ENCODE results near the gene PDZRN3. TPM values are rescaled to one million over a fixed set of nuclear protein-coding genes. Genes with fewer than 3 reads are reported as not detected.
A peak's percentile ranks its signal among the peaks of the same experiment; 100 is the strongest.

Gene PDZRN3
- total and polyA plus RNA-seq, 2 experiments from 2014 or later = 22.3 to 35.6 TPM

DNA sequence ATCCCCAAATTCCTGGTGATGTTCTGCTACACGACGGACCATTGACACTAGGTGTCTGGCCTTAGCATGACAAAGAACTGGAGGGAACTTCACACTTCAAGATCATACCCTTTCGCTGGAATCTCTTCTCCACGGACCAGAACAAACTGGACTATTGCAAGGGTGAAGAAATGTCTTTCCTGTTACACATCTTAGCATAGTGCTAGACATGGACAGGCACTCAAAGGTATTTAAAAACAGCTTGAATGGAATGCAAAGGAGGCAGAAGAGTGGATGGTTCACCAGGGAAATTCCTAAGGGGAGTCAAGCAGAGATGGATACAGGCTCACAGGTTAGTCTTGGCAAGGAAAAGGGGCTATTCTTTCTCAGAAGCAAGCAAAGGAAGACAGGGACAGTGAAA is 33.5 kb upstream of the PDZRN3 start:
- H3K27me3 ChIP-seq (replicated peaks; ENCODE audit: insufficient read depth) = no peaks in the 10 kb centered on the region
- H3K4me2 ChIP-seq (ENCODE audit: unreplicated experiment) = peak overlapping the region; percentile 3
- H3K79me2 ChIP-seq (ENCODE audit: insufficient read depth) = no peaks in the 10 kb centered on the region
- no peaks in the 10 kb centered on the region for H3K9me2 ChIP-seq (ENCODE audit: insufficient read depth)
- no peak overlapping the region for H3K4me3 ChIP-seq
- H3F3A ChIP-seq (ENCODE audit: insufficient read depth) = peaks cover 21% of the 10 kb centered on the region
- TF ChIP-seq EZH2phosphoT487 (IDR thresholded peaks at IDR 0.05; ENCODE audit: insufficient read depth, low read depth) = no peak
- no peak for TF ChIP-seq EZH2 (IDR thresholded peaks at IDR 0.05; ENCODE audit: insufficient read depth, poor library complexity, severe bottlenecking)
- no peak overlapping the region for H3K27ac ChIP-seq
- WGBS, 2 experiments (ENCODE audit: low coverage in 1 of 2, low lambda C conversion rate in 2 of 2, missing lambda C conversion rate in 2 of 2) = 82 to 83% methylated on average over 4 of the region's 4 CpGs
- DNase-seq = no peak
- H3K9ac ChIP-seq = no peak overlapping the region
- in situ Hi-C loops (cut with MboI) = no loop called here
- H4K20me1 ChIP-seq (ENCODE audit: insufficient read depth) = no peaks in the 10 kb centered on the region
- H3K4me1 ChIP-seq (ENCODE audit: insufficient read depth) = peaks cover 38% of the 10 kb centered on the region
- H3K9me3 ChIP-seq (ENCODE audit: low read depth) = no peaks in the 10 kb centered on the region
- H2AFZ ChIP-seq = peak overlapping the region; percentile 43; the same call in 1 of the 2 replicates
- no peaks in the 10 kb centered on the region for H3K36me3 ChIP-seq (ENCODE audit: low read depth)

DNA sequence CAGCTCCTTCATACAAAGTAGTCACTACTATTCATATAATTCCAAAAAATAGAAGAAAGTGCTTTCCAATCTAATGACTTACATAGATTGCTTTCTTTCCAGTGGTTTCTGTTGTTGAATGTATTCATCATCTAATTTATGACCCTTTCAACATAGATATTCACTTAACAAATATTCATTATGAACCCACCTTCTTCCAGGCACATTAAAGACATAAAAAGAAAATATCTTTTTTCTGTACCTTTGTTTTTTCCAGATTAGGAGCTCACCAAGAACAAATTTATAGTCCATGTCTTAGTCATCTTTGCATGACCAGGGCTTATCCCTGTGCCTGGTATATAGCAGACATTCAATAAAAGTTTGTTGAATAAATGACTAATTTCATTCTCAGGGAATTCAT is 32.4 kb upstream of the PDZRN3 start:
- H2AFZ ChIP-seq = no peak overlapping the region

DNA sequence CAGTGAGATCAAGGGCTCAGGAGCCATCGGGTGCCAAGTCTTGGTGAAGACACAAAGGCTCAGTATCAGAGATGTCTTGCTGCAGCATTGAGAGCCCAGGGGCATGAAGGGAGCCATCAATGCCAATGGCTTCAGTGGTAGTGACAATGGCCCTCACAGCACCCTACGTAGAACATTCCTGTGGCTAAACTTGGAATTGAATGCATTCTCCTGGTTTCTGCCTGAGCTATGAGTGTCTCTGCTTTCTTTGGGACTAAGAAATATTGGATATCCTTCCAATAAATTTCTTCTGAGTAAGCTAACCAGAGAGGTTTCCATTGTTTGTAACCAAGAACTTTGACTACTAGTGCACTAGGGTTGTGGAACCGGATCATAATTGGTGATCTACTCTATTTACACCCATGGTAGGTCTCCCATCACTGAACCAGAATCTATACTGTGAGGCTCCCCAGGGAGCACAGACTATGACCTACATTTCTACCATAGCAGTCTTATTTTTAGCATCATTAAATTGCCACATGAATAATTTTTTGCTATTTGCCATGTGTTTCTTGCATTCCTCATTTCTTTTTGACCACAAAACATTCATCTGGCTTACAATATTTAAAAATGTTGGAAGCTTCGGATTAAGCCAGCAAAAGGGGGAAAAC is 31.6 kb upstream of the PDZRN3 start:
- Histone ChIP-seq H3K27ac (peak overlapping the region; percentile 48), H4K20me1 (ENCODE audit: insufficient read depth) (no peaks in the 10 kb centered on the region), H2AFZ (no peak overlapping the region), H3K27me3 (replicated peaks; ENCODE audit: insufficient read depth) (no peaks in the 10 kb centered on the region), H3K4me1 (ENCODE audit: insufficient read depth) (peaks cover 34% of the 10 kb centered on the region), H3K9ac (no peak overlapping the region), H3K9me2 (ENCODE audit: insufficient read depth) (no peaks in the 10 kb centered on the region), H3K9me3 (ENCODE audit: low read depth) (no peaks in the 10 kb centered on the region), H3K4me3 (no peak overlapping the region), H3K4me2 (ENCODE audit: unreplicated experiment) (peak overlapping the region; percentile 21), H3K79me2 (ENCODE audit: insufficient read depth) (no peaks in the 10 kb centered on the region), H3K36me3 (ENCODE audit: low read depth) (no peaks in the 10 kb centered on the region), H3F3A (ENCODE audit: insufficient read depth) (peaks cover 14% of the 10 kb centered on the region)
- DNase-seq = peak; percentile 57
- TF ChIP-seq EZH2phosphoT487 (IDR thresholded peaks at IDR 0.05; ENCODE audit: insufficient read depth, low read depth) (no peak), EZH2 (IDR thresholded peaks at IDR 0.05; ENCODE audit: insufficient read depth, poor library complexity, severe bottlenecking) (no peak)
- in situ Hi-C loops (cut with MboI) = no loop called here
- 74 to 79% methylated on average over 4 of the region's 4 CpGs for WGBS, 2 experiments (ENCODE audit: low coverage in 1 of 2, low lambda C conversion rate in 2 of 2, missing lambda C conversion rate in 2 of 2)

More for the DNA sequence above, 32.4 kb upstream of the PDZRN3 start:
- peak overlapping the region; percentile 21 for H3K4me2 ChIP-seq (ENCODE audit: unreplicated experiment)
- H3F3A ChIP-seq (ENCODE audit: insufficient read depth) = peaks cover 21% of the 10 kb centered on the region
- H3K27ac ChIP-seq = peak overlapping the region; percentile 48; the same call in 1 of the 2 replicates
- H3K9me3 ChIP-seq (ENCODE audit: low read depth) = no peaks in the 10 kb centered on the region
- H3K27me3 ChIP-seq (replicated peaks; ENCODE audit: insufficient read depth) = no peaks in the 10 kb centered on the region
- no peak for TF ChIP-seq EZH2 (IDR thresholded peaks at IDR 0.05; ENCODE audit: insufficient read depth, poor library complexity, severe bottlenecking)
- no peak for TF ChIP-seq EZH2phosphoT487 (IDR thresholded peaks at IDR 0.05; ENCODE audit: insufficient read depth, low read depth)
- in situ Hi-C loops (cut with MboI) = no loop called here
- H3K4me1 ChIP-seq (ENCODE audit: insufficient read depth) = peaks cover 38% of the 10 kb centered on the region
- no peak for DNase-seq
- H4K20me1 ChIP-seq (ENCODE audit: insufficient read depth) = no peaks in the 10 kb centered on the region
- H3K36me3 ChIP-seq (ENCODE audit: low read depth) = no peaks in the 10 kb centered on the region
- H3K9me2 ChIP-seq (ENCODE audit: insufficient read depth) = no peaks in the 10 kb centered on the region
- no peak overlapping the region for H3K9ac ChIP-seq
- no peak overlapping the region for H3K4me3 ChIP-seq
- H3K79me2 ChIP-seq (ENCODE audit: insufficient read depth) = no peaks in the 10 kb centered on the region

DNA sequence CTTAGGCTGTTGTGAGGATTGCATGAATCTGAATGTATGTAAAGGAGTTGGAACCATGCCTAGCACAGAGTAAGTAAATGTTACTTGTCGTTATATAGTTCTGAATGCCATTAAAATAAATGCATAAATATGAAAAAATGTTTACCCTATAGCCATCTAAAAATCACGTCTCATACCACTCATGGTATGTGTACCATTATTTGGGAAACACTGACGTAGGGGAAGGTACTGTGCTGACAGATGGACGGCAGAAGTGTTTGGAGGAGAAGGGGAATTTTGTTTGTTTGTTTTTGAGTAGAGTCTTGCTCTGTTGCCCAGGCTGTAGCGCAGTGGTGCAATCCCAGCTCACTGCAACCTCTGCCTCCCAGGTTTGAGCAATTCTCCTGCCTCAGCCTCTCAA is 30.5 kb upstream of the PDZRN3 start:
- in situ Hi-C loops (cut with MboI) = no loop called here
- no peak for TF ChIP-seq EZH2phosphoT487 (IDR thresholded peaks at IDR 0.05; ENCODE audit: insufficient read depth, low read depth)
- no peak for TF ChIP-seq EZH2 (IDR thresholded peaks at IDR 0.05; ENCODE audit: insufficient read depth, poor library complexity, severe bottlenecking)
- Histone ChIP-seq H3F3A (ENCODE audit: insufficient read depth) (peaks cover 14% of the 10 kb centered on the region), H3K9me2 (ENCODE audit: insufficient read depth) (no peaks in the 10 kb centered on the region), H3K79me2 (ENCODE audit: insufficient read depth) (no peaks in the 10 kb centered on the region), H3K9ac (no peak overlapping the region), H3K4me1 (ENCODE audit: insufficient read depth) (peaks cover 30% of the 10 kb centered on the region), H3K27ac (no peak overlapping the region), H3K9me3 (ENCODE audit: low read depth) (no peaks in the 10 kb centered on the region), H3K36me3 (ENCODE audit: low read depth) (no peaks in the 10 kb centered on the region), H4K20me1 (ENCODE audit: insufficient read depth) (no peaks in the 10 kb centered on the region), H2AFZ (no peak overlapping the region), H3K27me3 (replicated peaks; ENCODE audit: insufficient read depth) (no peaks in the 10 kb centered on the region), H3K4me2 (ENCODE audit: unreplicated experiment) (no peak overlapping the region), H3K4me3 (no peak overlapping the region)
- DNase-seq = no peak
- WGBS, 2 experiments (ENCODE audit: low coverage in 1 of 2, low lambda C conversion rate in 2 of 2, missing lambda C conversion rate in 2 of 2) = 93% methylated on average over 5 of the region's 5 CpGs
